Activated CD4-positive, CD25-positive, alpha-beta regulatory T cell (primary cell): ENCODE measurements around the gene HSD17B1.
A peak's percentile ranks its signal among the peaks of the same experiment; 100 is the strongest.
"Not testable (repeated sequence)": the region's sequence is repeated elsewhere in the genome, so short reads cannot be mapped to it uniquely, and the experiment has no call there.

Source experiments
- DNase-seq, 4 experiments: peaks; one replicate each; lab custom pipeline; 2025; lab: John Stamatoyannopoulos, UW

The HSD17B1 gene

DNA sequence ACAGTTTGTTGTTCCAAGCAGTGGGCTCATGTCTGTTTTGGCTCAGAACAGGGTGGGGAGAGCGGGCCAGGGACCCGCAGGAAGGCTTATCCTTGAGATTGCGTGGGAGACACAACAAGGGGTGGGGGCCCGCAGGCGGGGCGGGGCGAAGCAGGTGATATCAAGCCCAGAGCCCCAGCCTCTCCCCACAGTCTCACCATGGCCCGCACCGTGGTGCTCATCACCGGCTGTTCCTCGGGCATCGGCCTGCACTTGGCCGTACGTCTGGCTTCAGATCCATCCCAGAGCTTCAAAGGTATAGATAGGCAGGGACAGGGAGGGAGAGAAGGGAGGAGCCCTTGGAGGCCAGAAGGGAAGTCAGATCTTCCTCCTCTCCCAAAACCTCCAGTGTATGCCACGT is at the start of gene HSD17B1:
TSS of gene HSD17B1 (plus strand) at position 188 of the 400 bp plus-strand sequence. CDS start at position 199, 11 bp downstream.
- not testable (repeated sequence) for DNase-seq

DNA sequence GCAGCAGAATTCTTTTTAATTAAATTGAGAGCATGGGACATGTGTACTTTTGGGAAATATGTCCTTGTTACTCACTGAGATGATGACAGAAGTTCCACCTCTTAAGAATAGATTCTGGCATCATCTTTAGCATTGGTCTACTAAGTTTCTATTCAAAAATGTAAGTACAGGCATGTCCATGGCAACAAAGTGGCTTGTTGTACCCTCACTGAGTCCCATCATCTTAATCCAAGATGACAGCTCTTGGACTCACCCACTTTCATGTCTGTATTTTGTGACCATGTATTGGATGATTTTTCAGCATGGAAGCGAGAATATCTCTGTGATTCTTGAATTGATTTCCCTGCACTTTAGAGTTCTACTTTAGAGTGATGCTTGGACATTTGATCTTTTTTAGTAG is 49.8 kb upstream of the HSD17B1 start:
- DNase-seq: no peak

GRCh38 chr17:42507671-42508070 is 45.1 kb upstream of the HSD17B1 start:
- DNase-seq: no peak

- no peak for DNase-seq
Measured at GRCh38 chr17:42508426-42509165, 44.1 kb upstream of the HSD17B1 start.

GRCh38 chr17:42509409-42509808 is 43.3 kb upstream of the HSD17B1 start:
- DNase-seq: no peak

GRCh38 chr17:42509841-42510240 is 42.9 kb upstream of the HSD17B1 start:
- no peak for DNase-seq

- no peak for DNase-seq
Measured at GRCh38 chr17:42512246-42512645, 40.5 kb upstream of the HSD17B1 start.

DNA sequence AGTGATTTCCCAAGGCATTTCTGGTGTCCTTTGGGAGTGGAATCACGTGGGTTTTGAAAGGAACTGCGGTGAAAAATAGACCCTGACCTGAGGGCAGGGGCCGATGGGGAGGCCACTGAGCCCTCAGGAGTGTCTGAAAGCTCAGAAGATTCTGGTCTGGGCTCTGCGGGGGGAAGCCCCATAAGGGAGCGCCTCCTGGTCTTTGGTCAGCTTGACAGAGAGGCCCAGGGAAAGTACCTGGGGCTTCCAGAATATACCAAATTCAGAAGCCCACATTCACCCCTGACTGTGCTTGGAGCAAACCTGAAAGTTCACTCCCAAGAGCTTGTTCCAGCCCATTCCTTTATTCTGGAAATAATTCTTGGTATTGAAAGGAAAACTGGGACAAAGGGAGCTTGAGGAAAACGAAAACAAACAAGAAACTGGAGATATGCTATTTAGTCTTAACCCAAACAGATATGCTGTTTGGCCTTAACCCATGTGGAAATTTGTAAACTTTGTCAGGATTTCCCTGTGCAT is 39.9 kb upstream of the HSD17B1 start:
- no peak for DNase-seq

- DNase-seq: no peak
Measured at GRCh38 chr17:42513686-42514085, 39.0 kb upstream of the HSD17B1 start.

- no peak for DNase-seq
Measured at GRCh38 chr17:42514279-42514678, 38.4 kb upstream of the HSD17B1 start.

DNA sequence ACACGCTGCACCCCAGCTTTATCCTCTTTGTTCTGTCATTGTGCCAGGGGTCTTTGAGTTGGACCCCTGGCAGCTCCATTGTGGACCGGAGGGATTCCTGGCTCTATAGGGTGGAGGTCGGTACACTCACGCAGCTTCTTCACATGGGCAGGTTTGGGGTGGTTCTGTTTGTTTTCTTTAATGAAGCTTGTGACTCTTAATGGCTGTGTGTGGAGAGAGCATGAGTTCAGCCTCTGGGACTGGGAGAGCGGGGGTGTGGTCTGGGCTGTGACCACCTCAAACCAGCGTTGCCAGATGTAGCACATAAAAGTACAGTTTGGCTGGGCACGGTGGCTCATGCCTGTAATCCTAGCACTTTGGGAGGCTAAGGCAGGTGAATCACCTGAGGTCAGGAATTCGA is 37.9 kb upstream of the HSD17B1 start:
- DNase-seq: no peak

- DNase-seq: peak; percentile 54 to 80 (median 65)
Measured at GRCh38 chr17:42517516-42517915, 35.2 kb upstream of the HSD17B1 start.

DNA sequence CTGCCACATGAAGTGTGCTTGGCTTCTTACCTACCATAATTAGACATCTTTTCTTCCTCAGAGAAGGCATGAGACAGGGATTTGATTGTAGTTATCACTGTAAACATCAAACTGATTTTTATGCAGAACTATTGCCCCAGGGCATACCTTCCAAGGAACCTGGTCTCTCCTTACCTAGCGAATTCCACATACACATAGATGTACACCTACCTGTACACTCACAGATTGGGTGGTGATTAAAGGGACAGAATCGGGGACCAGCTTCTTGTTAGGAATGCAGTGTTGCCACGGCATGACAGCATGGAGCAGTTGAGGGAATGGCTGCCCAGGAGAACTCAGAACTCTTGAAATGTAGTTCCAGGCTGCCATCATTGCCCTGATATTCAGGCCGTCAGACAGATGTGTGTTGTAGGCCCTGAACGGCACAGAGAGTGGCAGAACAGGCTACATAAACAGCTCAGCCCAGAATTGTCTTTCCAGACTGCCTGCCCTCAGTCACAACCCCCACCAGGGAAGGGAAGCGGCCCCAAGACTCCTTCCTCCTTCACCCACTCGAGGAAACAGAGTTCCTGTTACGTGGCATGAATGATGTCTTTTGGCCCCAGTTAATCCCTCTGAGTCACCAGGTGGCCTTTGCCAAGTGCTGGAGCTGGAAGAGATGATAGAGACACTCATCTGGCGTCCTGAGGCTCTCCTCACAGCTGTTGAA is 34.5 kb upstream of the HSD17B1 start:
- no peak for DNase-seq

DNA sequence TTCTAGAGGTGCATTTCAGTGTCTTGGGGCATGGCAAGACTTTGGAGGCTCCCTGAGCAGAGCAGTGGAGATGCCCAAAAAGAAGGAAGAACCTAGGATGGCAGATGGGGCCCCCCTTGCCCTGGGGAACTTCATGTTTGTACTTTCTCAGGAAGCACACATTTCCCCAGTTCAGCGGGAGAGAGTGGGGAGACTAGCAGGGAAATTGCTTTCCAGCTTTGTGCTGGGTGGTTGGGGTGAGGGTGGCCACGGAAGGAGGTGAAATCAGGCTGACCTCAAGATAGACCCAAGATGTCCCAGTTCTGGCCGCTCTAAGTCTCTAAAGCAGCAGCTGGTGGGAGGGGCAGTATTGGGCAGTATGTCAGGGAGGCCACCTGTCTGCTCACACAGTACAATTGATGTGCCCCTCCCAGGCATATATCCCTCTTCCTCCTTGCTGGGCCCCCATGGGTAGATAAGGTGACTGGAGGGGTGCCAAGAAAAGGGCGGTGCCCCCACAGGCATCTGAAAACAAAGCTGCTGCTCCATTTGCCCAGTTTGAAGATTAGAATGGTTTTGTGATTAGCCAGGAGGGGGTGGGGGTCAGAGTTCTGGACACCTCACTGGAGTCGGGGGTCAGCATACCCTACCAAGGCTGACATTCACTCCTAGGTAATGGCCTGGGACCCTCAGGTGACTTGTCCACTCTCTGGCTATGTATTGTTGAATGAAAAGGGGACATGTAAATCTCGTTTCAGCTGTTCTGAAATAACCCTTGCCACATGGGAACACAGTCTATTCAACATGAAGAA is 33.8 kb upstream of the HSD17B1 start:
- DNase-seq: no peak

DNA sequence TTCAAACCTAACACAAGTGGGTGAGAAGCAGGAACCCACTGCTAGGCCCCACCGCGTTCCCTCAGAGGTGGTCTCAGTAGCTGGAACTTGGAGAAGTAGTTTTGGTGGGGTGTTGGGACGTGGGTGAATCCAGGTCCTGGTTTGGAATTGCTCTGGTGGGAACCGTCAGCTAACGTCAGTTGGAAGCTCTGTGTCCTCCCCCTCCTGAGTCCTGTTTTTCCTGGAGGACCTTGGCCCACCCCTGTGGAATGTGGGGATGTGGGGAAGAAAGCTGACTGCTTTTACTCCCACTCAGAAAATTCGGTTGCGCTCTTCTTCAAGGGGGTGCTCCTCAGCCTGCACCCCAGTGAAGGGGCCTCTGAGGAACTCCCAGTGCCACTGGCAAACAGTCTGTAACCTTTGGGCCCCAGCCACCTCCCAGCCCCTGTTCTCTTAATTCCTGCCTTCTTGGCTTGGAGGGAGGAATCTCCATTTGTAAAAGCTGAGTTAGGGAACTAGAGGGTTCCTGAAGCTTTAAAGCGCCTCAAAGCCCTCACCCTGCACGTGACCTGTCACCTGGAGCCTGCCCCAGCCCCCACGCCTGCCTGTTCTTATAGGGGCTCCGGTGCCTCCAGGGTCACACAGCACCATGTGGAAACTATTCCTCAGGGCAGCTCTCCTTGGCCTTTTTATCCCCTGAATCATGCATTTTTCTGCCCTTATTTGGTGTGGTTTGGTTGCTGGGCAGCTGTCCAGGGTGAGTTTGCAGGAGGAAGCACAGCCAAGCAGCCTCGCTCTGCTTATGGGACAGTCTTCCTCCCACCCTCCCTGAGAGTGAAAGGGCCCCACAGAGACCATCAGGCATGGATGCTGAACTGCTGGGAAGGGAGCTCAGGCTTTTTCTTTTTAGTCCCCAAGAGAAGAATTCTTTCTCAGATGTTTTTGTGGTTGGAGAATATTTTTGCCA is 32.9 kb upstream of the HSD17B1 start:
- DNase-seq: no peak

DNA sequence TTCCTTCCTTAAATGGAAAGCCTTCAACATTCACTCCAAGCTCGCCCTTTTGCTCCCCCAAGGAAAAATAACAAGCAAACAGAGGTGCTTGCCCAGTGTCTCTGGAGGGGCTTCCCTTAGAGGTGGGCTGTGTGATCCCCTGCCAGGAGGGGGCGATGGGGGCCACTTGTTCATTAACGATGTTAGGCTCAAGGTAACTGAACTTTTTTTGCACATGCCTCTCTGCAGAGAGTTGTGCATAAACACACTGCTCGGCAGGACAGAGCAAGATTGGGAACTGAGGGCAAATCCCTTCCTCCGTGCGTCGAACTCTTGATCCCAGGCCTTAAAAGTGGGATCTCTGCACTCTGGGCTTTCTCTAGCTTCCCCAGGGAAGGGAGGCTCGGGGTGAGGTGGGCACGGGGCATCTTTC is 32.2 kb upstream of the HSD17B1 start:
- DNase-seq: peak in 1 of 4 experiments; percentile 7

DNA sequence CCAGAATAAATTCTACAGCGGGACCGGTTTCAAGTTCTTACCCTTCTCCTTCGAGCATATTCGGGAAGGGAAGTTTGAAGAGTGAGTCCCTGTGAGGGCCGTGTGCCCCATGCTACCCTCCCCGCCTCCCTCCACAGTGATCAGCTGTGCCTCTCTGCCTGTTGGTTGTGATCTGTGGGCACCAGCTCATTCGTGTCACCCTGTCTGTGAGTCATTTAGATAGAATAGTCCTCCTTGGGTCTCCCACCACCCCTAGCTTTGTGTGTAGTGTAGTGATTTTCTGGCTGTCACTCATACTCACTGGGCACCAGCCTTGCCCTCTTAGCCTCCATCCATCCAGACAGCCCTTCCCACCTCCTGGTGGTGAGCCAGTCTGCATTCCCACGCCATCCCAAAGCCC is 31.7 kb upstream of the HSD17B1 start:
- no peak for DNase-seq

DNA sequence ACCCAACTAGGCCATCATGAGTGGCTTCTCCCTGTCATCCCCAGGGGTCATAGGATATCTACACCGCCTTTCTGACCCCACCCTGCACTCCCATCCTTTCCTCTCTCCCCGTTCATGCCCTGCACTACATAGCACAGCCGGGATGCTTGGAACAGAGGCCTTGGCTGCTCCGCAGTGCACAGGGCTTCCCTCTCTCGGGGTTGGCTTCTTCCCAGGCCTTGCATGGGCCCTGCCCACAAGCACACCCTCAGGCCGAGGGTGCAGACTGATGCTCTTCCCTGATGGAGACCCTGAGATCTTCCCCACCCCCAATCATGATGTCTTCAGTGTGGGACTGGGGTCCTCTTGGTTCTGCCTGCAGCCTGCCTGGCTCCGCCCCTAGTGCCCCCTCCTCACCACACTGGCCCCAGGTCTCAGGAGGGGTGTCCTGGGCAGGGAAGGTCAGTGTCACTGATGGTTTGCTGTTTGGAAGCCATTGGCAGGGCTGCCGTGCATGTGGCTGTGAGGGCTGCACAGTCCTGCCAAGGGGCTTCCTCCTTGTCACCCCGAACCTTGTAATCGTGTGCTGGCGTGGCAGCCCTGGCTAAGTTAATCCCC is 31.0 kb upstream of the HSD17B1 start:
- DNase-seq: no peak

DNA sequence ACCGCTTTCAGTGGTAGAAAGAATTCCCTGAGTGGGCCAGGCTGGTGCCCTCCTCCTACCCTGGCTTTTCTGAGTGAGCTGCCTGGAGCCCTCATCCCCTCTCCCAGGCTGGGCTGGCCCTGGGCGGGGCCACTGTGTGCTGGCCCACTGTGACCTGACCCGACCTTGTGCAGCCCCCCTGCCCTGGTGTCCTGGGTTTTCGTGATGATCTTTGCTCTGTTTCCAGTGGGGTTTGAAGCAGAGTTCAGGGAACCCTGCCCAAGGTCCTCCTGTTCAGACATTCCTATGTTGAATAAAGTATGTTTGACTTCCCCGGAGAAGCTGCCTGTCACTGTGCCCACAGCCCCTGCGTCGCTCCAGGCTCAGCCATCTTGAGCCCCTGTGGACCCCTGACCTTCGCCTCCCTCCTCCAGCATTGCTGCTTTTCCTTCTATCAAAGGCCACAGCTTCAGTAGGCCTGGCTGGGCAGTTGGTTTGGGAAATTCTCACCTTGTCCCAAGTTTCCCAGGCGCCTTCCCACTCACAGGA is 30.4 kb upstream of the HSD17B1 start:
- no peak for DNase-seq

GRCh38 chr17:42522798-42523278 is 29.9 kb upstream of the HSD17B1 start:
- no peak for DNase-seq
